ENCODE results near the gene FMNL2. TPM values are rescaled to one million over a fixed set of nuclear protein-coding genes. Genes with fewer than 3 reads are reported as not detected.

FMNL2 gene
- total RNA-seq, 1 experiment from 2014 or later: 38.2 TPM

GRCh38 chr2:152441961-152442360 is 107.0 kb downstream of the FMNL2 start:
- no peak overlapping the region for H3K4me3 ChIP-seq (ENCODE audit: low read depth, low read length)
- H3K9me3 Mint-ChIP-seq (ENCODE audit: unreplicated experiment): peaks cover 8% of the 10 kb centered on the region
- H3K36me3 ChIP-seq (ENCODE audit: control insufficient read depth, insufficient read depth, low read length): no peaks in the 10 kb centered on the region
- TF ChIP-seq CTCF (IDR thresholded peaks at IDR 0.05; ENCODE audit: insufficient read depth in 1 of 2, low read depth in 1 of 2, low read length in 1 of 2, severe bottlenecking in 1 of 2, unreplicated experiment in 1 of 2): no peak
- H3K27me3 ChIP-seq (replicated peaks; ENCODE audit: control insufficient read depth, insufficient read depth, low read length): no peaks in the 10 kb centered on the region
- DNase-seq: no peak
- intact Hi-C loops (cut with micrococcal nuclease; ENCODE audit: unreplicated experiment): no loop called here
- no TSS peak for BruUV-seq (replicated peaks)
- ChIA-PET CTCF (no interaction called here), POLR2A (no interaction called here)
- no peaks in the 10 kb centered on the region for H3K4me1 ChIP-seq
- no peaks in the 10 kb centered on the region for H3K36me3 Mint-ChIP-seq (ENCODE audit: insufficient read depth, unreplicated experiment)
- H3K4me1 Mint-ChIP-seq (ENCODE audit: low read depth, unreplicated experiment): peaks cover 9% of the 10 kb centered on the region
- H3K27me3 Mint-ChIP-seq (ENCODE audit: insufficient read depth, unreplicated experiment): no peaks in the 10 kb centered on the region
- H3K9me3 ChIP-seq: no peaks in the 10 kb centered on the region
- H3K27ac Mint-ChIP-seq (ENCODE audit: unreplicated experiment): no peak overlapping the region
- H3K4me3 Mint-ChIP-seq (ENCODE audit: unreplicated experiment): no peak overlapping the region

GRCh38 chr2:152443771-152444170 is 108.8 kb downstream of the FMNL2 start:
- no peaks in the 10 kb centered on the region for H3K36me3 Mint-ChIP-seq (ENCODE audit: insufficient read depth, unreplicated experiment)

GRCh38 chr2:152444448-152444847 is 109.5 kb downstream of the FMNL2 start:
- no peak for TF ChIP-seq CTCF (IDR thresholded peaks at IDR 0.05; ENCODE audit: insufficient read depth in 1 of 2, low read depth in 1 of 2, low read length in 1 of 2, severe bottlenecking in 1 of 2, unreplicated experiment in 1 of 2)
- no peak for DNase-seq
- Histone ChIP-seq H3K4me3 (ENCODE audit: low read depth, low read length) (no peak overlapping the region), H3K27me3 (replicated peaks; ENCODE audit: control insufficient read depth, insufficient read depth, low read length) (no peaks in the 10 kb centered on the region), H3K9me3 (no peaks in the 10 kb centered on the region), H3K36me3 (ENCODE audit: control insufficient read depth, insufficient read depth, low read length) (no peaks in the 10 kb centered on the region), H3K4me1 (no peaks in the 10 kb centered on the region)
- ChIA-PET POLR2A (no interaction called here), CTCF (no interaction called here)
- peaks cover 21% of the 10 kb centered on the region for H3K4me1 Mint-ChIP-seq (ENCODE audit: low read depth, unreplicated experiment)
- peaks cover 8% of the 10 kb centered on the region for H3K9me3 Mint-ChIP-seq (ENCODE audit: unreplicated experiment)
- BruUV-seq (replicated peaks): no TSS peak
- no peak overlapping the region for H3K27ac Mint-ChIP-seq (ENCODE audit: unreplicated experiment)
- no peaks in the 10 kb centered on the region for H3K36me3 Mint-ChIP-seq (ENCODE audit: insufficient read depth, unreplicated experiment)
- intact Hi-C loops (cut with micrococcal nuclease; ENCODE audit: unreplicated experiment): no loop called here
- no peak overlapping the region for H3K4me3 Mint-ChIP-seq (ENCODE audit: unreplicated experiment)
- no peaks in the 10 kb centered on the region for H3K27me3 Mint-ChIP-seq (ENCODE audit: insufficient read depth, unreplicated experiment)

More at GRCh38 chr2:152443771-152444170, 108.8 kb downstream of the FMNL2 start:
- TF ChIP-seq CTCF (IDR thresholded peaks at IDR 0.05; ENCODE audit: insufficient read depth in 1 of 2, low read depth in 1 of 2, low read length in 1 of 2, severe bottlenecking in 1 of 2, unreplicated experiment in 1 of 2): no peak
- peaks cover 8% of the 10 kb centered on the region for H3K9me3 Mint-ChIP-seq (ENCODE audit: unreplicated experiment)
- CTCF ChIA-PET: no interaction called here
- Histone ChIP-seq H3K27me3 (replicated peaks; ENCODE audit: control insufficient read depth, insufficient read depth, low read length) (no peaks in the 10 kb centered on the region), H3K36me3 (ENCODE audit: control insufficient read depth, insufficient read depth, low read length) (no peaks in the 10 kb centered on the region), H3K9me3 (no peaks in the 10 kb centered on the region), H3K4me3 (ENCODE audit: low read depth, low read length) (no peak overlapping the region), H3K4me1 (no peaks in the 10 kb centered on the region)
- no peak overlapping the region for H3K4me3 Mint-ChIP-seq (ENCODE audit: unreplicated experiment)
- H3K4me1 Mint-ChIP-seq (ENCODE audit: low read depth, unreplicated experiment): peaks cover 15% of the 10 kb centered on the region
- BruUV-seq (replicated peaks): no TSS peak
- H3K27ac Mint-ChIP-seq (ENCODE audit: unreplicated experiment): no peak overlapping the region
- H3K27me3 Mint-ChIP-seq (ENCODE audit: insufficient read depth, unreplicated experiment): no peaks in the 10 kb centered on the region
- no peak for DNase-seq
- intact Hi-C loops (cut with micrococcal nuclease; ENCODE audit: unreplicated experiment): no loop called here
- POLR2A ChIA-PET: no interaction called here
